HTERT RPE-1 (cell line): ENCODE measurements around the gene CANT1.

ENCODE experiments used
- in situ Hi-C: fragments of 300-500 bp; cut with MboI; formaldehyde crosslinking; loops from 4 replicates; pipeline ENCODE4 v1.14.3; 2020; ENCODE audit warnings: low sequenced_read_pairs

The CANT1 gene

GRCh38 chr17:78981010-78981888, 28.3 kb downstream of the CANT1 start:
- in situ Hi-C loops, result no loop called here

GRCh38 chr17:78980624-78980972, 29.0 kb downstream of the CANT1 start:
- in situ Hi-C loops, result no loop called here

GRCh38 chr17:78979780-78980623, 29.6 kb downstream of the CANT1 start, which contains the start of gene LGALS3BP:
Gene LGALS3BP, minus strand, starts transcription at chr17:78979923. Its CDS starts 2,732 bp downstream, at chr17:78977191.
- in situ Hi-C loops, result no loop called here

GRCh38 chr17:78977997-78978973, 31.3 kb downstream of the CANT1 start:
- in situ Hi-C loops, result no loop called here

- in situ Hi-C loops, result no loop called here
These were observed 32.0 kb downstream of the CANT1 start for GRCh38 chr17:78977681-78977943.

- in situ Hi-C loops, result no loop called here
These were observed 32.5 kb downstream of the CANT1 start for GRCh38 chr17:78976907-78977680.

- in situ Hi-C loops, result no loop called here
These were observed 34.7 kb downstream of the CANT1 start for GRCh38 chr17:78974635-78975591.

GRCh38 chr17:78973792-78974520, 35.6 kb downstream of the CANT1 start:
- in situ Hi-C loops, result no loop called here

- in situ Hi-C loops, result no loop called here
These were observed 36.4 kb downstream of the CANT1 start for GRCh38 chr17:78973196-78973595.

- in situ Hi-C loops, result no loop called here
These were observed 37.0 kb downstream of the CANT1 start for GRCh38 chr17:78972507-78973105.

GRCh38 chr17:78971756-78972506, 37.6 kb downstream of the CANT1 start:
- in situ Hi-C loops, result no loop called here

GRCh38 chr17:78970834-78971755, 38.5 kb downstream of the CANT1 start:
- in situ Hi-C loops, result no loop called here

GRCh38 chr17:78969865-78970264, 39.7 kb downstream of the CANT1 start:
- in situ Hi-C loops, result no loop called here

GRCh38 chr17:78967782-78968362, 41.7 kb downstream of the CANT1 start:
- in situ Hi-C loops, result no loop called here

GRCh38 chr17:78966910-78967600, 42.5 kb downstream of the CANT1 start:
- in situ Hi-C loops, result no loop called here
